DND-41 (cell line): ENCODE measurements around the gene CAMTA2.

Source experiments
- EZH2 ChIP-seq: IDR thresholded peaks from 3 replicates; pipeline ENCODE4 v1.6.1; 2012; ENCODE audit warnings: borderline replicate concordance, low read depth, mild to moderate bottlenecking, moderate library complexity, low read length, inconsistent platforms; ENCODE audit not compliant: severe bottlenecking
- TF ChIP-seq, protein P1 (sequence below): IDR thresholded peaks from 2 replicates; pipeline ENCODE4 v1.5.1; 2012; ENCODE audit warnings: borderline replicate concordance, low read length, moderate library complexity, mild to moderate bottlenecking; ENCODE audit not compliant: poor library complexity, severe bottlenecking; ENCODE audit errors: extremely low read depth

- TF ChIP-seq, protein P1, sequence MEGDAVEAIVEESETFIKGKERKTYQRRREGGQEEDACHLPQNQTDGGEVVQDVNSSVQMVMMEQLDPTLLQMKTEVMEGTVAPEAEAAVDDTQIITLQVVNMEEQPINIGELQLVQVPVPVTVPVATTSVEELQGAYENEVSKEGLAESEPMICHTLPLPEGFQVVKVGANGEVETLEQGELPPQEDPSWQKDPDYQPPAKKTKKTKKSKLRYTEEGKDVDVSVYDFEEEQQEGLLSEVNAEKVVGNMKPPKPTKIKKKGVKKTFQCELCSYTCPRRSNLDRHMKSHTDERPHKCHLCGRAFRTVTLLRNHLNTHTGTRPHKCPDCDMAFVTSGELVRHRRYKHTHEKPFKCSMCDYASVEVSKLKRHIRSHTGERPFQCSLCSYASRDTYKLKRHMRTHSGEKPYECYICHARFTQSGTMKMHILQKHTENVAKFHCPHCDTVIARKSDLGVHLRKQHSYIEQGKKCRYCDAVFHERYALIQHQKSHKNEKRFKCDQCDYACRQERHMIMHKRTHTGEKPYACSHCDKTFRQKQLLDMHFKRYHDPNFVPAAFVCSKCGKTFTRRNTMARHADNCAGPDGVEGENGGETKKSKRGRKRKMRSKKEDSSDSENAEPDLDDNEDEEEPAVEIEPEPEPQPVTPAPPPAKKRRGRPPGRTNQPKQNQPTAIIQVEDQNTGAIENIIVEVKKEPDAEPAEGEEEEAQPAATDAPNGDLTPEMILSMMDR: no peak
- no peak for TF ChIP-seq EZH2
Observed at GRCh38 chr17:4944163-4944553, 43.3 kb downstream of the CAMTA2 start.
